Calu3 (cell line): ENCODE measurements around the gene SMARCE1. TPM values are rescaled to one million over a fixed set of nuclear protein-coding genes. Genes with fewer than 3 reads are reported as not detected.

ENCODE experiments used
- BruUV-seq: library from RNA; stranded (reverse); fragments of 400-500 nt; replicated peaks from 2 replicates; lab custom pipeline; 2021; lab: Mats Ljungman, UMichigan
- CTCF ChIA-PET: fragments of 300-600 bp; sonication (Branson Sonifier 250); formaldehyde crosslinking; loops from one replicate; lab custom pipeline; 2022; ENCODE audit warnings: antibody characterized with exemption; lab: Charles Lee
- DNase-seq: peaks from one replicate; pipeline ENCODE4 v3.0.0; 2022
- H3K27ac Mint-ChIP-seq: one replicate; pipeline ENCODE4 v1.8.0; 2022; ENCODE audit warnings: mixed read lengths; ENCODE audit not compliant: unreplicated experiment
- H3K27me3 Mint-ChIP-seq: one replicate; pipeline ENCODE4 v1.8.0; 2022; ENCODE audit warnings: mixed read lengths; ENCODE audit not compliant: unreplicated experiment
- H3K36me3 Mint-ChIP-seq: one replicate; pipeline ENCODE4 v1.8.0; 2022; ENCODE audit warnings: mild to moderate bottlenecking, moderate library complexity, mixed read lengths; ENCODE audit not compliant: insufficient read depth, unreplicated experiment
- H3K4me1 Mint-ChIP-seq: one replicate; pipeline ENCODE4 v1.8.0; 2022; ENCODE audit warnings: mild to moderate bottlenecking, low read depth, mixed read lengths; ENCODE audit not compliant: unreplicated experiment
- H3K4me3 Mint-ChIP-seq: one replicate; pipeline ENCODE4 v1.8.0; 2022; ENCODE audit warnings: mild to moderate bottlenecking, low read depth, moderate library complexity, mixed read lengths; ENCODE audit not compliant: unreplicated experiment
- H3K9me3 Mint-ChIP-seq: one replicate; pipeline ENCODE4 v1.8.0; 2022; ENCODE audit warnings: low read depth, mixed read lengths; ENCODE audit not compliant: unreplicated experiment
- intact Hi-C: fragments of 100-400 bp; cut with micrococcal nuclease; formaldehyde crosslinking; loops from one replicate; pipeline ENCODE4 v1.10.0; 2022; ENCODE audit not compliant: unreplicated experiment
- total RNA-seq: library from RNA; stranded (reverse); gene quantifications from 2 replicates; pipeline ENCODE4 v1.2.3, GENCODE V29; 2022
- TF ChIP-seq, protein P1 (sequence below): fragments of 200-600 bp; IDR thresholded peaks from one replicate; pipeline ENCODE4 v1.8.0; 2022; ENCODE audit warnings: antibody characterized with exemption; ENCODE audit not compliant: unreplicated experiment

The SMARCE1 gene
- total RNA-seq, 1 experiment from 2014 or later: 768 TPM

DNA sequence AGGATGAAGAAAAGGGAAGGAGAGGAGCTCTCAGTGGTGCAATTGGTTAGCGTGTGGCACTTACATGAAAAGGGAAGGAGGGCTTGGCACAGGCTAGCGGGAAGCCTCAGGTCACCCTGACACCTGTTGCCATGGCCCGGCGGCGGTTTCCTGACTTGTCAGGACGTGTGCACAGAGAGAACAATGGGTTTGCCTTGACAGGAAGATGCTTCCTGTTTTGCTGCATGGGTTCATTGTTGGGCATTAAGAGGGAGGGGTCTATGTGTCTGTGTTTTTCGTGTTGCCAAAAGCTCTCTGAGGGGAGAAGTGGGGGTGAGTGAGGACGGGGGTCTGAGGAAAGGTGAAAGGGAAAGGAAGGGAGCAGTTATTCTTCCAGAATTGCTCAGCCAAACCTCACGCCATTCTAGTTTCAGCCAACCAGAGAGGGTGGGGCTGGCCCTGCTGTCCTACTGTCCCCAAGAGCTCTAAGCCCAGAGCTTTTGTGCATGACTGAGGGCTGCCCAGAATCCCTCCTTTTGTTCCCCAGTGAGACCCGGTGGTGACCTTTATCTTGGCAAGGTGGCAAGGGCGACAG lies 65.2 kb downstream of the SMARCE1 start:
- H3K27ac Mint-ChIP-seq: no peak overlapping the region
- H3K9me3 Mint-ChIP-seq: peaks cover 13% of the 10 kb centered on the region
- CTCF ChIA-PET: interaction anchor here (0.6 to 2.9 kb wide), 10 partner anchors 8 to 843 kb away, joined by 3 to 16 read pairs (median 4); no protein-coding TSS in a partner anchor
- TF ChIP-seq, protein P1, sequence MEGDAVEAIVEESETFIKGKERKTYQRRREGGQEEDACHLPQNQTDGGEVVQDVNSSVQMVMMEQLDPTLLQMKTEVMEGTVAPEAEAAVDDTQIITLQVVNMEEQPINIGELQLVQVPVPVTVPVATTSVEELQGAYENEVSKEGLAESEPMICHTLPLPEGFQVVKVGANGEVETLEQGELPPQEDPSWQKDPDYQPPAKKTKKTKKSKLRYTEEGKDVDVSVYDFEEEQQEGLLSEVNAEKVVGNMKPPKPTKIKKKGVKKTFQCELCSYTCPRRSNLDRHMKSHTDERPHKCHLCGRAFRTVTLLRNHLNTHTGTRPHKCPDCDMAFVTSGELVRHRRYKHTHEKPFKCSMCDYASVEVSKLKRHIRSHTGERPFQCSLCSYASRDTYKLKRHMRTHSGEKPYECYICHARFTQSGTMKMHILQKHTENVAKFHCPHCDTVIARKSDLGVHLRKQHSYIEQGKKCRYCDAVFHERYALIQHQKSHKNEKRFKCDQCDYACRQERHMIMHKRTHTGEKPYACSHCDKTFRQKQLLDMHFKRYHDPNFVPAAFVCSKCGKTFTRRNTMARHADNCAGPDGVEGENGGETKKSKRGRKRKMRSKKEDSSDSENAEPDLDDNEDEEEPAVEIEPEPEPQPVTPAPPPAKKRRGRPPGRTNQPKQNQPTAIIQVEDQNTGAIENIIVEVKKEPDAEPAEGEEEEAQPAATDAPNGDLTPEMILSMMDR: no peak
- no peaks in the 10 kb centered on the region for H3K36me3 Mint-ChIP-seq
- peaks cover 93% of the 10 kb centered on the region for H3K27me3 Mint-ChIP-seq
- peaks cover 8% of the 10 kb centered on the region for H3K4me1 Mint-ChIP-seq
- intact Hi-C loops: no loop called here
- peak; percentile 60 for DNase-seq
- no TSS peak for BruUV-seq
- no peak overlapping the region for H3K4me3 Mint-ChIP-seq

DNA sequence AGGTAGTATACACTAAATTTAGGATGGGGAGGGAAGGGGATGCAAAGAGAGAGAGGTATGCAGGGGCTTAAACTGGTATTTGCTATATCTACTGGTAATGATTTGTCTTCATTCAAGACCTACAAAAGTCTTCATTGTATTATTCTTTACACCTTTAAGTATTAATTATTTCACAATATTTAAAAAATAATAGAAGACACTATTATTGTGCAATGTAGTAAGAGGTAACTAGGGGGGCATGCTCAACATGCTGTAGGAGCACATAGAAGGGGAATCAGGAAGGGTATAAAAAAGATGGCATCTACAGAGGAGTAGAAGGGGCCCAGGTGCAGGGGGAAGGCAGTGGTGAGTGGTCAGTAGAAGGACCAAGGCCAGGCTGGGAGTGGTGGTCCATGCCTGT lies 67.5 kb downstream of the SMARCE1 start:
- H3K27ac Mint-ChIP-seq: no peak overlapping the region
- H3K36me3 Mint-ChIP-seq: no peaks in the 10 kb centered on the region
- H3K4me3 Mint-ChIP-seq: no peak overlapping the region
- no peak for DNase-seq
- CTCF ChIA-PET: interaction anchor here (1.1 to 2.9 kb wide), 6 partner anchors 17 to 104 kb away, joined by 3 to 16 read pairs (median 8); no protein-coding TSS in a partner anchor
- peaks cover 8% of the 10 kb centered on the region for H3K4me1 Mint-ChIP-seq
- H3K27me3 Mint-ChIP-seq: peaks cover 93% of the 10 kb centered on the region
- H3K9me3 Mint-ChIP-seq: peaks cover 13% of the 10 kb centered on the region
- intact Hi-C loops: no loop called here
- no TSS peak for BruUV-seq
- TF ChIP-seq, protein P1: no peak

DNA sequence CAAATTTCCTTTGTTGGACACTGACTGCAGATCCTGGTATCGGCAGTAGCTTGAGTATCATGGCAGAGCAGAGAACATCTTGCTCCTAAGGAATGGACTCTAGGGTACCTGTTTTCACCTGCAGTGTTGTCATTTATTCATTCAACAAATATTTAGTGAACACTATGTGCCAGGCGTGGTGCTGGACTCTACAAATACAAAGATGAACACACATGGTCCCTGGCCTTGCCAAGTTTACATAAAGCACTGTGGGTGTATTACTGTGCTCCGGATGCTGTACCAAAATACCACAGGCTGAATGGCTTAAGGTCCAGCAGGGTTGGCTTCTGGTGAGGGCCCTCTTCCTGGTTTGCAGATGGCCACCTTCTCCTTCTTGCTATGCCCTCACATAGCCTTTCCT lies 68.1 kb downstream of the SMARCE1 start:
- CTCF ChIA-PET: interaction anchor here (0.7 to 1.0 kb wide), 2 partner anchors 18 to 45 kb away, joined by 3 read pairs; no protein-coding TSS in a partner anchor
- Mint-ChIP-seq H3K27me3 (peaks cover 92% of the 10 kb centered on the region), H3K27ac (no peak overlapping the region), H3K4me1 (peaks cover 8% of the 10 kb centered on the region), H3K9me3 (peaks cover 11% of the 10 kb centered on the region), H3K4me3 (no peak overlapping the region), H3K36me3 (no peaks in the 10 kb centered on the region)
- no peak for DNase-seq
- BruUV-seq: no TSS peak
- intact Hi-C loops: no loop called here
- TF ChIP-seq, protein P1: no peak

DNA sequence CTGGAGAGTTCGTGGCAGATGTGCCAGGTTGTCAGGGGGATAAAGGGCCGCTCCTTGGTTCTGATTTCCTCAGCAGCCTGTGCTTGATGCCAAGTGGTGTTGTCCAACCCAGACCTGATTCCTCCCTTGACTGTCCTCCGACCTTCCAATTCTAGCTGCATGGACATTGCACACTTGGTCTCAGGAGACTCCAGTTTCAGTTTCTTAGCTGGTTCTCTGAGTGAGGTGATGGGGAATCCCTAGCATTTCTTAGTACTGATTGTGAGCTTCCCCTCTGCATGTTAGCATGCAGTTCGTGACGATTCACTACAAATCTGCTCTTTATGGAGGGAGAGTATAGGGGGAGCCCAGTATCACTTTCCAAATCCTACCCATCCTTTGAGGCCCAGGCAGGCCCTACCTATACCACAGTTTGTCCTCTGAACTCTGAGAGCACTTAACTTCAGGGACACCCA lies 70.0 kb downstream of the SMARCE1 start:
- H3K36me3 Mint-ChIP-seq: no peaks in the 10 kb centered on the region
- CTCF ChIA-PET: interaction anchor here (0.6 to 3.3 kb wide), 28 partner anchors 8 to 964 kb away, joined by 3 to 29 read pairs (median 4); no protein-coding TSS in a partner anchor
- no peak overlapping the region for H3K27ac Mint-ChIP-seq

More for the DNA sequence above, 70.0 kb downstream of the SMARCE1 start:
- BruUV-seq: no TSS peak
- Mint-ChIP-seq H3K4me1 (peaks cover 8% of the 10 kb centered on the region), H3K4me3 (no peak overlapping the region), H3K27me3 (peaks cover 82% of the 10 kb centered on the region), H3K9me3 (peaks cover 18% of the 10 kb centered on the region)
- DNase-seq: no peak
- intact Hi-C loops: no loop called here
- TF ChIP-seq, protein P1: no peak
